ENCODE data around the gene NUP93. TPM values are rescaled to one million over a fixed set of nuclear protein-coding genes. Genes with fewer than 3 reads are reported as not detected.

NUP93 gene
- total RNA-seq, 1 experiment from 2014 or later: 60.2 TPM

- TF ChIP-seq, protein P1, sequence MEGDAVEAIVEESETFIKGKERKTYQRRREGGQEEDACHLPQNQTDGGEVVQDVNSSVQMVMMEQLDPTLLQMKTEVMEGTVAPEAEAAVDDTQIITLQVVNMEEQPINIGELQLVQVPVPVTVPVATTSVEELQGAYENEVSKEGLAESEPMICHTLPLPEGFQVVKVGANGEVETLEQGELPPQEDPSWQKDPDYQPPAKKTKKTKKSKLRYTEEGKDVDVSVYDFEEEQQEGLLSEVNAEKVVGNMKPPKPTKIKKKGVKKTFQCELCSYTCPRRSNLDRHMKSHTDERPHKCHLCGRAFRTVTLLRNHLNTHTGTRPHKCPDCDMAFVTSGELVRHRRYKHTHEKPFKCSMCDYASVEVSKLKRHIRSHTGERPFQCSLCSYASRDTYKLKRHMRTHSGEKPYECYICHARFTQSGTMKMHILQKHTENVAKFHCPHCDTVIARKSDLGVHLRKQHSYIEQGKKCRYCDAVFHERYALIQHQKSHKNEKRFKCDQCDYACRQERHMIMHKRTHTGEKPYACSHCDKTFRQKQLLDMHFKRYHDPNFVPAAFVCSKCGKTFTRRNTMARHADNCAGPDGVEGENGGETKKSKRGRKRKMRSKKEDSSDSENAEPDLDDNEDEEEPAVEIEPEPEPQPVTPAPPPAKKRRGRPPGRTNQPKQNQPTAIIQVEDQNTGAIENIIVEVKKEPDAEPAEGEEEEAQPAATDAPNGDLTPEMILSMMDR (IDR thresholded peaks at IDR 0.05; ENCODE audit: unreplicated experiment): no peak
- peaks cover 22% of the 10 kb centered on the region for H3K36me3 Mint-ChIP-seq (ENCODE audit: insufficient read depth, unreplicated experiment)
- DNase-seq (ENCODE audit: unreplicated experiment): no peak
- peaks cover 24% of the 10 kb centered on the region for H3K4me1 Mint-ChIP-seq (ENCODE audit: insufficient read depth, unreplicated experiment)
- no TSS peak for BruUV-seq (replicated peaks)
- no peak overlapping the region for H3K27ac Mint-ChIP-seq (ENCODE audit: low read depth, unreplicated experiment)
- ChIA-PET CTCF (interaction anchor here (0.8 kb wide), 1 partner anchor 83 kb away, joined by 4 read pairs; no protein-coding TSS in a partner anchor), POLR2A (interaction anchor here (0.7 to 14.3 kb wide), 3 partner anchors 62 to 239 kb away, joined by 3 to 793 read pairs (median 444); partner anchors contain the start of genes MT1E and MT2A)
- H3K9me3 Mint-ChIP-seq (ENCODE audit: unreplicated experiment): no peaks in the 10 kb centered on the region
- H3K4me3 Mint-ChIP-seq (ENCODE audit: unreplicated experiment): no peak overlapping the region
- intact Hi-C loops (cut with micrococcal nuclease): no loop called here
- no peaks in the 10 kb centered on the region for H3K27me3 Mint-ChIP-seq (ENCODE audit: insufficient read depth, unreplicated experiment)
Observed at GRCh38 chr16:56686758-56687157, 43.2 kb upstream of the NUP93 start.

- H3K27me3 Mint-ChIP-seq (ENCODE audit: insufficient read depth, unreplicated experiment): no peaks in the 10 kb centered on the region
- H3K9me3 Mint-ChIP-seq (ENCODE audit: unreplicated experiment): no peaks in the 10 kb centered on the region
- TF ChIP-seq, protein P1 (IDR thresholded peaks at IDR 0.05; ENCODE audit: unreplicated experiment): no peak
- no peak overlapping the region for H3K27ac Mint-ChIP-seq (ENCODE audit: low read depth, unreplicated experiment)
- intact Hi-C loops (cut with micrococcal nuclease): no loop called here
- BruUV-seq (replicated peaks): no TSS peak
- DNase-seq (ENCODE audit: unreplicated experiment): no peak
- peaks cover 18% of the 10 kb centered on the region for H3K36me3 Mint-ChIP-seq (ENCODE audit: insufficient read depth, unreplicated experiment)
- CTCF ChIA-PET: interaction anchor here (0.9 to 3.0 kb wide), 3 partner anchors 13 to 113 kb away, joined by 4 to 8 read pairs (median 7); no protein-coding TSS in a partner anchor
- POLR2A ChIA-PET: interaction anchor here (0.6 to 14.3 kb wide), 4 partner anchors 10 to 88 kb away, joined by 3 to 444 read pairs (median 6); partner anchors contain the start of genes MT1E and MT2A
- peaks cover 27% of the 10 kb centered on the region for H3K4me1 Mint-ChIP-seq (ENCODE audit: insufficient read depth, unreplicated experiment)
- H3K4me3 Mint-ChIP-seq (ENCODE audit: unreplicated experiment): no peak overlapping the region
Observed at GRCh38 chr16:56688762-56689161, 41.2 kb upstream of the NUP93 start.

DNA sequence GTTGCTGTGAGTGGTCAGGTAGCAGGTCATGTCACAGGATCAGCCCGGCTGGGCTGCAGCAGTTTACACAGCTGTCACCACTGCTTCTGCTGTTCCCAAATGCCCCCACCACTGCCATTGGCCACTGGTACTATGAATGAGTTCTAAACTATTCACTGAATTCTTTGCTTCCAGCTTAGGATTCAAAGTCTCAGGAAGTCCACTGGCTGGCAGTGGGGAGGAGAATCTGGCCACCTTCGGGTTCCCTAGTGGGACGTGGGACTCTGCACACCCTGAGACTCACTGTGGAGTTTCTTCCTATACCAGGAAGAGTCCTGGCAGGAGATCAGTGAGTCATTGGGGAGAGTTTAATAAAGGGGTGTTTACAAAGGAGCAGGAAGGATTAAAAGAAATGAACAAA, 40.8 kb upstream of the NUP93 start:
- peaks cover 14% of the 10 kb centered on the region for H3K36me3 Mint-ChIP-seq (ENCODE audit: insufficient read depth, unreplicated experiment)
- H3K4me1 Mint-ChIP-seq (ENCODE audit: insufficient read depth, unreplicated experiment): peaks cover 23% of the 10 kb centered on the region
- ChIA-PET CTCF (interaction anchor here (0.9 to 3.0 kb wide), 3 partner anchors 13 to 113 kb away, joined by 4 to 8 read pairs (median 7); no protein-coding TSS in a partner anchor), POLR2A (interaction anchor here (0.6 to 14.3 kb wide), 5 partner anchors 11 to 88 kb away, joined by 3 to 444 read pairs (median 7); partner anchors contain the start of genes MT1E and MT2A)
- intact Hi-C loops (cut with micrococcal nuclease): no loop called here
- TF ChIP-seq, protein P1 (IDR thresholded peaks at IDR 0.05; ENCODE audit: unreplicated experiment): no peak
- no peak overlapping the region for H3K27ac Mint-ChIP-seq (ENCODE audit: low read depth, unreplicated experiment)
- H3K9me3 Mint-ChIP-seq (ENCODE audit: unreplicated experiment): no peaks in the 10 kb centered on the region
- H3K4me3 Mint-ChIP-seq (ENCODE audit: unreplicated experiment): no peak overlapping the region
- DNase-seq (ENCODE audit: unreplicated experiment): no peak
- BruUV-seq (replicated peaks): no TSS peak
- no peaks in the 10 kb centered on the region for H3K27me3 Mint-ChIP-seq (ENCODE audit: insufficient read depth, unreplicated experiment)

GRCh38 chr16:56690420-56691122, 39.4 kb upstream of the NUP93 start:
- BruUV-seq (replicated peaks): no TSS peak
- no peak for DNase-seq (ENCODE audit: unreplicated experiment)
- Mint-ChIP-seq H3K4me1 (ENCODE audit: insufficient read depth, unreplicated experiment) (peaks cover 17% of the 10 kb centered on the region), H3K9me3 (ENCODE audit: unreplicated experiment) (no peaks in the 10 kb centered on the region), H3K27ac (ENCODE audit: low read depth, unreplicated experiment) (no peak overlapping the region), H3K4me3 (ENCODE audit: unreplicated experiment) (no peak overlapping the region), H3K36me3 (ENCODE audit: insufficient read depth, unreplicated experiment) (peaks cover 8% of the 10 kb centered on the region), H3K27me3 (ENCODE audit: insufficient read depth, unreplicated experiment) (no peaks in the 10 kb centered on the region)
- intact Hi-C loops (cut with micrococcal nuclease): no loop called here
- ChIA-PET POLR2A (interaction anchor here (0.6 to 4.4 kb wide), 7 partner anchors 11 to 184 kb away, joined by 3 to 23 read pairs (median 4); partner anchors contain the start of gene MT2A), CTCF (interaction anchor here (0.6 to 3.0 kb wide), 4 partner anchors 11 to 254 kb away, joined by 3 to 8 read pairs (median 6); no protein-coding TSS in a partner anchor)
- TF ChIP-seq, protein P1 (IDR thresholded peaks at IDR 0.05; ENCODE audit: unreplicated experiment): no peak

Measured in MCF 10A (cell line).